ENCODE measurements around the gene UBE3A.
A peak's percentile ranks its signal among the peaks of the same experiment; 100 is the strongest.

Gene UBE3A

DNA sequence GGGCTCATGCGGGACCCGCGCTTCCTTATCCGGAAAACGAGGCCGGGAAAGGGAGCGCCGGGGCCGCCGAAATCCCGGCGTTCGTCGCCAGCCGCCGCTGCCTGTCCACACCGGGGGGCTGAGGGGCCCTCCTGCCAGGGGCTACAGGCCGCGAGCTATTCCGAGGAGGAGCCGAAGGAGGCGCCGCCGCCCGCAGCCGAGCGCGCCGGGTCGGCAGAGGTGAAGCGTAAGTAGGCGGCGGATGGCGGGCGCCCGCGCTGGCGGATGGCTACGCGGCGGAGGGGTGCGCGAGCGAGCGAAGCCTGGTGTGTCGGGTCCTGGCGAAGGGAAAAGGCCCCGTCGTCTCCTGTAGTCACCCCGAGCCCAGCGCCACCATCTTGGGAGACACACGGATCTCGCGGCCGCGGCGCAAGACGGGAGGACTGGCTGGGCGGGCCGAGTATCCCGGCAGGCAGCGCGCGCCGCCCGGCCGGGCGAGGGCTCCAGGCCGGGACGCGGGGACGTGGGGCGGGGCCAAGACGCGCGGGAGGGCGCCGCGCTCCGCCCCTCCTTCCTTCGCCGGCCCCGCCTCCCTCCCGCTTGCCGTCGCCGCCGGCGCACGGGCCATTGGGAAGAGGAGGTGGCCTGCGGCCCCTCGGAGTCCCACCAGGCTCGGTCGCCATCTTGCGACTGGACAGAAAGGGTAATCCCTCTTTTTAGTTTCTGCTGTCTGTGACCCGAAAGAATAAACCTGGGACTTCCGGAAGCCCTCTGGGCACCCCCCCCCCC is at the start of gene UBE3A:
UBE3A (minus strand) TSS at position 424 of the 768 bp plus-strand sequence. CDS start 29,917 bp downstream, outside the sequence.
- Histone ChIP-seq H3K36me3 (ENCODE audit: insufficient read depth, low read length) (peaks cover 7% of the 10 kb centered on the region), H3K4me1 (ENCODE audit: insufficient read depth, low read length) (peaks cover 6% of the 10 kb centered on the region), H3K9me3 (ENCODE audit: low read length) (no peaks in the 10 kb centered on the region), H3K27me3 (ENCODE audit: insufficient read depth, low read length) (no peaks in the 10 kb centered on the region), H3K4me3 (ENCODE audit: low read length) (peak within 1 kb of the TSS; percentile 74), H2AFZ (ENCODE audit: low read depth, low read length) (peak within 1 kb of the TSS; percentile 96)

DNA sequence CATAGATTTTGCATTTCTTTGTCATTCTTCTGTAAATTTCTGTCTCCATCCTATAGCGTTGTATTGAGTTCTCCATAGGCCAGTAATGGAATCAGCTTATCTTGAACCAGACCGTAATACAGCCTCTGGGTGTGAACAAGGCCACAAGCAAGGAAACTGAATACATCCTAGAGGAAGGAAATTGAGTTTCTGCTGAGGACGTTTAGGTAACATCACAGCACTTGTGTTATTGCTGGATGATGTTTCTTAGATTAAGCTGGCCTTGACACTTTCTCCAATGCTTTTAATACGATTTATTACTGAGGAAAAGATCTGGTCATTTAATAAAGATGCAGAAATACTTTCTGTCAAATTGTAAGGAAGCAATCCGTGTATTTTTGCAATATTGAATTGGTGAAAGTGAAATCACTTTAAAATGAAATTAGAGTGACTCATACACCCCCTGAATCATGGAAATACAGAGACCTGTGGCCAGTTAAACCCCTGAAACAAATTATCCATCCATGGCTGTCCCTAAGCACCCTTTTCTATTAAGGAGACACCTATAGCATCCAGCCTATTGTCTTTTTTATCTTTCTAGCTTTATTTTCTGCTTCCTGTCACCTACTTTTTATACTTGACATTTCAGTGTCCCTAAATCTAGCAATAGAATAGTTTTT is 48.5 kb upstream of the UBE3A start:
- no peak overlapping the region for H3K4me3 ChIP-seq (ENCODE audit: low read length)
- no peaks in the 10 kb centered on the region for H3K27me3 ChIP-seq (ENCODE audit: insufficient read depth, low read length)
- no peaks in the 10 kb centered on the region for H3K36me3 ChIP-seq (ENCODE audit: insufficient read depth, low read length)
- H3K4me1 ChIP-seq (ENCODE audit: insufficient read depth, low read length) = no peaks in the 10 kb centered on the region
- H3K9me3 ChIP-seq (ENCODE audit: low read length) = no peaks in the 10 kb centered on the region
- no peak overlapping the region for H2AFZ ChIP-seq (ENCODE audit: low read depth, low read length)

DNA sequence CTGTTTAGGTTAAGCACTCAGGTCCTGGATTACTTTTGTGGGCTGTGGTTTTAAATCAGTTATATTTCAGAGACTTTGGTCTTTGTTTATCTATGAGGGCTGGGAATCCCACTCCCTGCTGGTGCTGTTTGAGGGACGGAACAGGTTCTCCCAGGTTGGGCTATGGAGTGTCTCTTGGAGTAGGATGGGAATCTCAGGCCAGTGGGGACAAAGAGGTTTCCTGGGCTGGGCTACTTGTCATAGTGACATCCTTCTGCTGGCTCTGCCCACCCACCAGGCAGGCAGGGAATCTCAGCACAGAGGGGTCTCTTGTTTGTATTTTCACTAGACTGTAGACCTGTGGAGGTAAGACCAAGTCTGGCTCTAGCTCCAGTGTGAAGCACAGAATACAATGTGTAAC is 47.2 kb upstream of the UBE3A start:
- Histone ChIP-seq H3K4me1 (ENCODE audit: insufficient read depth, low read length) (peaks cover 5% of the 10 kb centered on the region), H3K27me3 (ENCODE audit: insufficient read depth, low read length) (no peaks in the 10 kb centered on the region), H3K9me3 (ENCODE audit: low read length) (no peaks in the 10 kb centered on the region), H2AFZ (ENCODE audit: low read depth, low read length) (no peak overlapping the region), H3K4me3 (ENCODE audit: low read length) (no peak overlapping the region), H3K36me3 (ENCODE audit: insufficient read depth, low read length) (no peaks in the 10 kb centered on the region)

DNA sequence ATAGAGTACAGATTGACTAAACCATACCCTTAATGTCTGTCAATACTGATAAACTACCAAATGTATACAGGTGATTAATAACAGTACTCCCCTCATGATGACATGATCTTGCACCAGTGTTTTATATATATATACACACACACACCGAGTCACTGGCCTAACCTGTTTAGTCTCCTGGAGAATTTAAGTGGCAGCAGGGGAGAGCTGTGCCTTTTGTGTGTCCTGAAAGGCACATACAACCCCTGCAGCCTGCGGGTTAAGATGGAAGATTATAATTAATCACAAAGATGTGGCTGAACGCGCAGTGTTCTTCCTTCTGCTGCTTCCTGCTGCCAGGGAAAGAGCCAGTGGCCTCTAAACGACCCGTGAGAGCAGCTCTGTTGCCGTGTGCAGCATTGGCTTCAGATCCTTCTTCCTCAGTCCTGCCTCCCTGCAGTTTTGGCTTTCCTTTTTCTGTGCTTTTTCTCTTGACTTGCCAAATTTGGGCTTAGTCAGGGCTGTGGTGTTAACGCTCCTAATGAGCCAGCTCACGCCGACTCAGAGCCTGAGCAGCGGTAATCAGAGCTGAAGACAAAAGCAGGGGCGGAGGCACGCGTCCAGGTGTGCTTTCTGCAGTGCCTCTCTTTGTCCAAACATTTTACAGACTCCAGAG is 42.5 kb upstream of the UBE3A start:
- H3K27me3 ChIP-seq (ENCODE audit: insufficient read depth, low read length) = no peaks in the 10 kb centered on the region
- no peak overlapping the region for H3K4me3 ChIP-seq (ENCODE audit: low read length)
- peaks cover 5% of the 10 kb centered on the region for H3K4me1 ChIP-seq (ENCODE audit: insufficient read depth, low read length)
- peak overlapping the region; percentile 8 for H2AFZ ChIP-seq (ENCODE audit: low read depth, low read length)
- no peaks in the 10 kb centered on the region for H3K36me3 ChIP-seq (ENCODE audit: insufficient read depth, low read length)
- H3K9me3 ChIP-seq (ENCODE audit: low read length) = no peaks in the 10 kb centered on the region

DNA sequence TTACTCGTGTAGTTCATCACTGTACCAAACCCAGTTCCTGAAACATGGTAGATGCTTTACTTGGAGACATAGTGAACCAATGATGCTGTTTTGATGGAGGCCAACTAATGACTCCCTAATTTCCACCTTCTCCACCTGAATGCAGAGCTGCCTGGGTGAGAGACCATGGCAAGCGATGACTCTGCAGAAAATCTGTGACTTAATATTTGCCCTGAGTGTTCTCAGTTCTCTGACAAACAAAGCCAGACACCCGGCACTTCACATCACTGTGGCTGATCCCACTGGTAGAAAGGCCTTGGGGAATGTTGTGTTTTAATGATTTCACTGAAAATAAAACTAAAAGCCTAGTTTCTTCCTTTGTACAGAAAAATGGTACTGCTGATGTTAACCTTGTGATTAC is 39.5 kb upstream of the UBE3A start:
- Histone ChIP-seq H2AFZ (ENCODE audit: low read depth, low read length) (no peak overlapping the region), H3K36me3 (ENCODE audit: insufficient read depth, low read length) (no peaks in the 10 kb centered on the region), H3K27me3 (ENCODE audit: insufficient read depth, low read length) (no peaks in the 10 kb centered on the region), H3K4me3 (ENCODE audit: low read length) (no peak overlapping the region), H3K9me3 (ENCODE audit: low read length) (no peaks in the 10 kb centered on the region), H3K4me1 (ENCODE audit: insufficient read depth, low read length) (peaks cover 5% of the 10 kb centered on the region)

DNA sequence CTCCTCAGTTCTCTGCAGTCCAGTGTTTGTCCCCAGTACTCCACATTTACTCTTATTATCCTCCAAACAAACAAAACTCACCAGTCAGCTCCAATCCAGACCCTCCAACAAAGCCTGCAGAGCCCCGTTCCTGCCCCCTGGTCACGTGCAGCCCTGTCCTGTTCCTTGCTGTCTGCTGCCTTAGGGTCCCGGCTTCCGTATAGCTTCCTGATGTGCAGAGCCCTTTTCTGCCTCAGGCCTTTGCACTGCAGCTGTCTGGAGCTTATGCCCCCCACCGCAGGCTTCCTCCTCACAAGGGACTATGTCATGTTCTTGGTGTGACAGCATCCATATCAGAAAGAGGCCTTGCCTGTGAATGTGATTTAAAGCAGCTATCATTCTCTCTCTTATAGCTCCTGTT is 39.0 kb upstream of the UBE3A start:
- Histone ChIP-seq H3K27me3 (ENCODE audit: insufficient read depth, low read length) (no peaks in the 10 kb centered on the region), H3K36me3 (ENCODE audit: insufficient read depth, low read length) (no peaks in the 10 kb centered on the region)

DNA sequence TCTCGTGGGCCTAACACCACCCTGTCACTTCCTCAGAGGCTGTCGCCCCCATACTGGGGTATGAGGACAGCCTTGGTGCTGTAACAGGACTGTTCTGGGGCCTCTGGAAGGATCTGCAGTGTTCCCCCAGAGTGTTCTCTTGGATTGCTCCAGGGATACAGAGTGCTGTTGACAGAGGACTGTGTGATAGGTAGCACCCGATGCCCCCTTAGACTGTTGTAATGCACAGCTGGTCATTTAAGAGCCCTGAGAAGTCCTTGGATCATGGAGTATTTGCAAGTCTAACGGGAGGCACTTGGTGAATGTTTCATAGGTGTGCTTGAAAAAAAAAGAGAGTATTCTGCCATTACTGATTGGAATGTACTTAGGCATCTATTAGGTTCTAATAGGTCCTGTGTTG is 35.4 kb upstream of the UBE3A start:
- no peaks in the 10 kb centered on the region for H3K36me3 ChIP-seq (ENCODE audit: insufficient read depth, low read length)
- no peaks in the 10 kb centered on the region for H3K9me3 ChIP-seq (ENCODE audit: low read length)
- H3K4me1 ChIP-seq (ENCODE audit: insufficient read depth, low read length) = no peaks in the 10 kb centered on the region
- H3K27me3 ChIP-seq (ENCODE audit: insufficient read depth, low read length) = no peaks in the 10 kb centered on the region
- H3K4me3 ChIP-seq (ENCODE audit: low read length) = no peak overlapping the region
- H2AFZ ChIP-seq (ENCODE audit: low read depth, low read length) = no peak overlapping the region

More for the DNA sequence above, 39.0 kb upstream of the UBE3A start:
- Histone ChIP-seq H3K9me3 (ENCODE audit: low read length) (no peaks in the 10 kb centered on the region), H3K4me1 (ENCODE audit: insufficient read depth, low read length) (peaks cover 5% of the 10 kb centered on the region), H2AFZ (ENCODE audit: low read depth, low read length) (no peak overlapping the region), H3K4me3 (ENCODE audit: low read length) (no peak overlapping the region)

DNA sequence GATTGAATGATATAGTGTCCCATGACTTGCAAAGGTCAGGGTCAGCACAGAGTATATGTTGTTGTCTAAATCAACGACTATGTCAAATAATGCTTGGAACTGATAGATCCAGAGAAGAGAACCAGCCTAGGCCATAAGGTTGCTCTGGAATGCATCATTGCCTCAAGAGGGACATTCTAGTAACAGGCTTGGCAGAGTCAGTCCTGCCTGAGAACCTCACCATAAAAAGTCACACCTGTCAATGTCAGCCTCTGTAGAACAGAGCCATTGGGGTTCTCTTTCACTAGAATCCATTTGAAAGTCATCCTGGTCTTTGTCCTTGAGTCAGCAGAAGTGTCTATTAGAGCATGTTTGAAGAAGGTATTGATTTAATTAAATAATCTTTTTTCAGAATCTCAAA is 31.4 kb upstream of the UBE3A start:
- Histone ChIP-seq H3K27me3 (ENCODE audit: insufficient read depth, low read length) (no peaks in the 10 kb centered on the region), H3K9me3 (ENCODE audit: low read length) (no peaks in the 10 kb centered on the region), H2AFZ (ENCODE audit: low read depth, low read length) (no peak overlapping the region), H3K4me1 (ENCODE audit: insufficient read depth, low read length) (no peaks in the 10 kb centered on the region), H3K4me3 (ENCODE audit: low read length) (no peak overlapping the region), H3K36me3 (ENCODE audit: insufficient read depth, low read length) (no peaks in the 10 kb centered on the region)

DNA sequence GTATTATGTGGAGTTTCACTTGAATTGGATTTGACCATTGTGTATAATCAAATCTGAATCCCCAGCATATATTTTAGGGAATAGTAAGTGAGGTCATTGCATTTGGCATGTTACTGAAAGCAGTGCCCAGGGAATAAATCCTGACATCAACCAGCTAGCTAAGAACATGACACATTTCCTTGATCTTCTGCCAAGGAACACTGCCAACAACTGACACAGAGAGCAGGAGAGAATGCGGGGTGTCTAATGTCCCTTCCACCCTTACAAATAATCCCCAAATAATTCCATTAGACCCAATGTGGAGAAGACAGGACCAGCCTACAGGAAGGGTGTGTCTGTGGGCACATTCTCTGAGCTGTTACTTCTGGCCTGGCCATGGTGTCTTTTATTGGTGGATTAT is 30.6 kb upstream of the UBE3A start:
- H3K4me3 ChIP-seq (ENCODE audit: low read length) = no peak overlapping the region
- no peaks in the 10 kb centered on the region for H3K9me3 ChIP-seq (ENCODE audit: low read length)
- H3K4me1 ChIP-seq (ENCODE audit: insufficient read depth, low read length) = no peaks in the 10 kb centered on the region
- no peaks in the 10 kb centered on the region for H3K27me3 ChIP-seq (ENCODE audit: insufficient read depth, low read length)
- H2AFZ ChIP-seq (ENCODE audit: low read depth, low read length) = no peak overlapping the region
- H3K36me3 ChIP-seq (ENCODE audit: insufficient read depth, low read length) = no peaks in the 10 kb centered on the region

DNA sequence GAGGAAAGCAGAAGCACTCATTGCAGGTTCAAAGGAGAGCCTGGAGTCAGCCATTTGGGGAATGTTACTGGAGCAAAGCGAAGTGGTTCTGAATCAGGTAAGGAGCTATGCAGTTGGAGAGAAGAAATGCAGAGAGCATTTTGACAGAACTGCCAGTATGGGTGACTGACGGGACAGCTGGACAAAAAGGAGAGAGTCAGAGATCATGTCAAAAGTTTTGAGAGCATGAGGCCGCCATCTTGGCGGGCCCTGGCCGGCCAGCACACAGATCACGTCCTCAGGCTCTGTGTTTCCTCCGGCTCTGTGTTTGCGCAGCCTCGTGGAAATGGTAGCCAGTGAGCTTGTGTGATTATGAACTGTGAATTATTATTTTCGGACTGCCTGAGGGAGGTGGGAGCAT is 29.8 kb upstream of the UBE3A start:
- no peaks in the 10 kb centered on the region for H3K36me3 ChIP-seq (ENCODE audit: insufficient read depth, low read length)
- H3K9me3 ChIP-seq (ENCODE audit: low read length) = no peaks in the 10 kb centered on the region
- no peaks in the 10 kb centered on the region for H3K4me1 ChIP-seq (ENCODE audit: insufficient read depth, low read length)
- H2AFZ ChIP-seq (ENCODE audit: low read depth, low read length) = no peak overlapping the region
- no peaks in the 10 kb centered on the region for H3K27me3 ChIP-seq (ENCODE audit: insufficient read depth, low read length)
- no peak overlapping the region for H3K4me3 ChIP-seq (ENCODE audit: low read length)

DNA sequence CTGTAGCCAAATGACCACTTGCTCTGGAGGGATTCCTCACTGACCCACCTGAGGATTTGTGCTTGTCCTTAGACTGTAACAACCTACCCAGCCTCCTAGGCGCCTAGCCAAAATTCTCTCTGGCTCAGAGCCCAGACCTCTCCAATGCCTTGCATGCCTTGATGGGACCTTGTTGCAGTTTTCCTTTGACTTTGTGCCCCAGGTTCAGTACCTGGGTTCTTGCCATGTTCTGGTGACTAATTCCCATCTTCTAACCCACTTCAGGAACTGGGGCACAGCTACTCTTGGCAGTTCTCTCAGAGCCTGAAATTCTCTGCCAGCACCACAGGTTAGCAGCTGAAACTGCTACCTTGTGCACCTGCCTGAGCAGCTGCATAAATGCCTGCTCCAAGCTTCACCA is 27.0 kb upstream of the UBE3A start:
- Histone ChIP-seq H3K9me3 (ENCODE audit: low read length) (no peaks in the 10 kb centered on the region), H3K4me3 (ENCODE audit: low read length) (no peak overlapping the region), H3K4me1 (ENCODE audit: insufficient read depth, low read length) (no peaks in the 10 kb centered on the region), H3K36me3 (ENCODE audit: insufficient read depth, low read length) (no peaks in the 10 kb centered on the region), H3K27me3 (ENCODE audit: insufficient read depth, low read length) (no peaks in the 10 kb centered on the region), H2AFZ (ENCODE audit: low read depth, low read length) (no peak overlapping the region)

DNA sequence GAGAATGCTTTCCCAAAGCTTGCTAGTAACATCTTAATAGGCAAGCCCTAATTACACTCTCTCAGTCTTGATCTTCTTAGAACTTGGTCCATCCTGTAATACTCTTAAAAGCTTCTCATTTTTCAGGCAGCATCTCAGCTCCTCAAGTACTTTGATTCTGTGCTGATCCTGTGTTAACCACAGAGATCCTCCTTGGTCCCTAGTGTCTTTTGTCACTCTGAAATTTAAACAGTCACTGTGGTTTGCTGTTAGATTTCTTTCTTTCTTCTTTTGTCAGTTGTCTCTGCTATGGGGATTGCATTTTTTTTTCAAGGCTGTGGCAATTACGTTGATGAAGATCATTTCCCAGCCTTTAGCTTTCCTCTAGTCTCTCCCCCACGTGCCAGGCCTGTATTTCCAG is 26.0 kb upstream of the UBE3A start:
- Histone ChIP-seq H3K4me3 (ENCODE audit: low read length) (no peak overlapping the region), H2AFZ (ENCODE audit: low read depth, low read length) (no peak overlapping the region), H3K36me3 (ENCODE audit: insufficient read depth, low read length) (no peaks in the 10 kb centered on the region), H3K4me1 (ENCODE audit: insufficient read depth, low read length) (no peaks in the 10 kb centered on the region), H3K27me3 (ENCODE audit: insufficient read depth, low read length) (no peaks in the 10 kb centered on the region), H3K9me3 (ENCODE audit: low read length) (no peaks in the 10 kb centered on the region)

DNA sequence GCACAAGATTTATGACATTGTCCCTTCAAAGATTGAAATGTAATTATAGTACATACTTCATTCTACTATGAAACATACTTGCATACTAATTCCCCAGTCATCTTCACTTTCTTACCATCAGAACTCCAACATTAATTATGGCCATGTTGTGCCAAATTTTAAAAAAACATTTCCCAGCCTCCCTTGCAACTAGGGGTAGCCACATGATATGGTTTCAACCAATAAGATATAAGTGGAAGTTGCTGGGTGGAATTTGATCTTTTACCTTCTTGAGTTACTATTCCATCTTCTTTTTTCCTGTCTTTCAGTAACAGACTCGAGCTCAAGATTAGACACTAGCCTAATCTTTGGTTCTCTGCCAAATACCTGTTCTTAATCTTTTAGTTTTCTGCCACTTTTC is 25.6 kb upstream of the UBE3A start:
- Histone ChIP-seq H3K9me3 (ENCODE audit: low read length) (no peaks in the 10 kb centered on the region), H3K27me3 (ENCODE audit: insufficient read depth, low read length) (no peaks in the 10 kb centered on the region), H3K4me3 (ENCODE audit: low read length) (no peak overlapping the region), H3K4me1 (ENCODE audit: insufficient read depth, low read length) (no peaks in the 10 kb centered on the region), H2AFZ (ENCODE audit: low read depth, low read length) (no peak overlapping the region), H3K36me3 (ENCODE audit: insufficient read depth, low read length) (no peaks in the 10 kb centered on the region)
